Prostate gland (tissue), 2 donors: ENCODE results near the gene RDH16. TPM values are rescaled to one million over a fixed set of nuclear protein-coding genes. Genes with fewer than 3 reads are reported as not detected.
A peak's percentile ranks its signal among the peaks of the same experiment; 100 is the strongest.
"Not testable (repeated sequence)": the region's sequence is repeated elsewhere in the genome, so short reads cannot be mapped to it uniquely, and the experiment has no call there.

ENCODE experiments used
- DNase-seq: peaks from one replicate; pipeline ENCODE4 v3.0.0-alpha.2; 2019; ENCODE audit warnings: low spot score
- H3K27ac ChIP-seq, 2 donors: fragments of 200-600 bp; sonication (generic); 2 replicates each; pipeline ENCODE4 v1.5.1; 2017 to 2019
- H3K27me3 ChIP-seq: fragments of 200-600 bp; sonication (generic); replicated peaks from 2 replicates; pipeline ENCODE4 v1.5.1; 2019; ENCODE audit not compliant: insufficient read depth
- H3K36me3 ChIP-seq, 2 donors: fragments of 200-600 bp; sonication (generic); 1 replicate in 1 of 2; 2 replicates in 1 of 2; pipeline versions ENCODE4 v1.5.1 to v1.8.1; 2017 to 2019
- H3K4me1 ChIP-seq: fragments of 200-600 bp; sonication (generic); replicated peaks from 2 replicates; pipeline ENCODE4 v1.5.1; 2019
- H3K4me3 ChIP-seq, 2 donors: fragments of 200-600 bp; sonication (generic); 2 replicates each; pipeline ENCODE4 v1.5.1; 2017 to 2019
- H3K9me3 ChIP-seq: fragments of 200-600 bp; sonication (generic); 2 replicates; pipeline ENCODE4 v1.5.1; 2017
- POLR2A ChIP-seq: fragments of 450-650 bp; IDR thresholded peaks from one replicate; pipeline ENCODE4 v1.6.1; 2016; ENCODE audit warnings: antibody characterized with exemption, mild to moderate bottlenecking
- POLR2AphosphoS5 ChIP-seq: sonication (generic); formaldehyde crosslinking; IDR thresholded peaks from one replicate; pipeline ENCODE4 v1.6.1; 2017; ENCODE audit warnings: antibody characterized with exemption
- WGBS: methylation state at CpG from one replicate; pipeline ENCODE4 v1.1.5; 2018; 5-methylcytosine and 5-hydroxymethylcytosine counted together
- intact Hi-C: fragments of 100-400 bp; cut with DNase I; formaldehyde crosslinking; loops from one replicate; pipeline ENCODE4 v1.14.2; 2022
- total RNA-seq, 2 donors: library from RNA; depleted of rRNA; stranded (reverse); fragments of >200 nt; gene quantifications; one replicate each; pipeline ENCODE4 v1.1.0, GENCODE V29; 2016
- TF ChIP-seq, protein P1 (sequence below), 4 experiments: fragments of 200-600 bp in 2 of 4; fragments of 450-650 bp in 2 of 4; sonication (generic) in 2 of 4; IDR thresholded peaks; 1 replicate in 3 of 4; 2 replicates in 1 of 4; pipeline ENCODE4 v1.5.1; 2016 to 2019; ENCODE audit warnings: antibody characterized with exemption in 4 of 4, mild to moderate bottlenecking in 2 of 4, moderate library complexity in 2 of 4

Gene RDH16
- total RNA-seq, 2 donors from 2014 or later: 4.4 to 7.8 TPM

DNA sequence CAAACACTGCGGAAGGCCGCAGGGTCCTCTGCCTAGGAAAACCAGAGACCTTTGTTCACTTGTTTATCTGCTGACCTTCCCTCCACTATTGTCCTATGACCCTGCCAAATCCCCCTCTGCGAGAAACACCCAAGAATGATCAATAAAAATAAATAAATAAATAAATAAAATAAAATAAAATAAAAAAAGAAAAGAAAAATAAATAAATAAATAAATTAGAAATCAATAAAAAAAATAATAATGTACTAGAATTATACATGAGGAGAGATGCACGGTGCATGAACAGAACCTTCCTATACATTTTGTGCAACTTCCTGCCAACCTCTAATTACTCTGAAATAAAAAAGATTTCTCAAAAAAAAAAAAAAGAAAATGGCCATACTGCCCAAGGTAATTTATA, 7.7 kb upstream of the RDH16 start:
- DNase-seq, H3K4me3 ChIP-seq, H3K27ac ChIP-seq, intact Hi-C loops, H3K36me3 ChIP-seq, H3K27me3 ChIP-seq, H3K9me3 ChIP-seq, H3K4me1 ChIP-seq: not testable (repeated sequence)
- 91% methylated on average over 4 of the region's 4 CpGs for WGBS

- H3K27ac ChIP-seq, H3K27me3 ChIP-seq, intact Hi-C loops, H3K36me3 ChIP-seq, H3K4me1 ChIP-seq, DNase-seq, H3K9me3 ChIP-seq, H3K4me3 ChIP-seq: not testable (repeated sequence)
- 93% methylated on average over 11 of the region's 27 CpGs for WGBS
Observed at GRCh38 chr12:56963557-56963956, 6.1 kb upstream of the RDH16 start.

DNA sequence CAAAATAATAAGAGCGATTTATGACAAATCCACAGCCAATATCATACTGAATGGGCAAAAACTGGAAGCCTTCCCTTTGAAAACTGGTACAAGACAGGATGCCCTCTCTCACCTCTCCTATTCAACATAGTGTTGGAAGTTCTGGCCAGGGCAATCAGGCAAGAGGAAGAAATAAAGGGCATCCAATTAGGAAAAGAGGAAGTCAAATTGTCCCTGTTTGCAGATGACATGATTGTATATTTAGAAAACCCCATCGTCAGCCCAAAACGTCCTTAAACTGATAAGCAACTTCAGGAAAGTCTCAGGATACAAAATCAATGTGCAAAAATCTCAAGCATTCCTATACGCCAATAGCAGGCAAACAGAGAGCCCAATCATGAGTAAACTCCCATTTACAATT, 4.8 kb upstream of the RDH16 start:
- H3K4me1 ChIP-seq, intact Hi-C loops, H3K9me3 ChIP-seq, H3K27me3 ChIP-seq, H3K36me3 ChIP-seq, H3K27ac ChIP-seq, H3K4me3 ChIP-seq, DNase-seq: not testable (repeated sequence)
- 67% methylated on average over 4 of the region's 4 CpGs for WGBS

GRCh38 chr12:56958422-56958821, 1.0 kb upstream of the RDH16 start:
- Histone ChIP-seq H3K27me3 (no peaks in the 10 kb centered on the region), H3K4me1 (no peaks in the 10 kb centered on the region), H3K36me3 (no peaks in the 10 kb centered on the region), H3K4me3 (no peak overlapping the region), H3K9me3 (no peaks in the 10 kb centered on the region), H3K27ac (peak overlapping the region in 1 of 2 donors; percentile 24)
- DNase-seq: no peak
- intact Hi-C loops: no loop called here
- WGBS: 86% methylated on average over 2 of the region's 2 CpGs
- TF ChIP-seq POLR2AphosphoS5: no peak
- TF ChIP-seq, protein P1, sequence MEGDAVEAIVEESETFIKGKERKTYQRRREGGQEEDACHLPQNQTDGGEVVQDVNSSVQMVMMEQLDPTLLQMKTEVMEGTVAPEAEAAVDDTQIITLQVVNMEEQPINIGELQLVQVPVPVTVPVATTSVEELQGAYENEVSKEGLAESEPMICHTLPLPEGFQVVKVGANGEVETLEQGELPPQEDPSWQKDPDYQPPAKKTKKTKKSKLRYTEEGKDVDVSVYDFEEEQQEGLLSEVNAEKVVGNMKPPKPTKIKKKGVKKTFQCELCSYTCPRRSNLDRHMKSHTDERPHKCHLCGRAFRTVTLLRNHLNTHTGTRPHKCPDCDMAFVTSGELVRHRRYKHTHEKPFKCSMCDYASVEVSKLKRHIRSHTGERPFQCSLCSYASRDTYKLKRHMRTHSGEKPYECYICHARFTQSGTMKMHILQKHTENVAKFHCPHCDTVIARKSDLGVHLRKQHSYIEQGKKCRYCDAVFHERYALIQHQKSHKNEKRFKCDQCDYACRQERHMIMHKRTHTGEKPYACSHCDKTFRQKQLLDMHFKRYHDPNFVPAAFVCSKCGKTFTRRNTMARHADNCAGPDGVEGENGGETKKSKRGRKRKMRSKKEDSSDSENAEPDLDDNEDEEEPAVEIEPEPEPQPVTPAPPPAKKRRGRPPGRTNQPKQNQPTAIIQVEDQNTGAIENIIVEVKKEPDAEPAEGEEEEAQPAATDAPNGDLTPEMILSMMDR (IDR thresholded peaks at IDR 0.05): no peak
- TF ChIP-seq POLR2A: no peak

GRCh38 chr12:56955631-56956256, 1.7 kb downstream of the RDH16 start:
- Histone ChIP-seq H3K36me3 (no peaks in the 10 kb centered on the region), H3K27ac (no peak overlapping the region), H3K4me3 (no peak overlapping the region), H3K27me3 (no peaks in the 10 kb centered on the region), H3K4me1 (no peaks in the 10 kb centered on the region), H3K9me3 (no peaks in the 10 kb centered on the region)
- intact Hi-C loops: no loop called here
- WGBS: 54% methylated on average over 2 of the region's 2 CpGs
- TF ChIP-seq POLR2AphosphoS5 (peak; percentile 46), POLR2A (no peak)
- TF ChIP-seq, protein P1 (IDR thresholded peaks at IDR 0.05): no peak
- DNase-seq: peak; percentile 42

GRCh38 chr12:56954958-56955355, 2.5 kb downstream of the RDH16 start:
- Histone ChIP-seq H3K4me3 (no peak overlapping the region), H3K27me3 (no peaks in the 10 kb centered on the region), H3K9me3 (no peaks in the 10 kb centered on the region), H3K27ac (no peak overlapping the region), H3K4me1 (no peaks in the 10 kb centered on the region), H3K36me3 (no peaks in the 10 kb centered on the region)
- WGBS: 91% methylated on average over 6 of the region's 6 CpGs
- TF ChIP-seq, protein P1 (IDR thresholded peaks at IDR 0.05): no peak
- no peak for TF ChIP-seq POLR2AphosphoS5
- no peak for TF ChIP-seq POLR2A
- no peak for DNase-seq
- intact Hi-C loops: no loop called here
